MM.1S (cell line): ENCODE data around the gene WNK1.

Source experiments
- DNase-seq: peaks from one replicate; pipeline ENCODE4 v3.0.0-alpha.2; 2015
- H2AFZ ChIP-seq: fragments of 300-600 bp; sonication (generic); 2 replicates; pipeline ENCODE4 v1.6.0; 2016; ENCODE audit warnings: antibody characterized with exemption, low read length
- H3F3A ChIP-seq: fragments of 300-600 bp; sonication (generic); 2 replicates; pipeline ENCODE4 v1.6.1; 2016; ENCODE audit warnings: mild to moderate bottlenecking, antibody characterized with exemption, low read length, moderate library complexity, mixed read lengths; ENCODE audit not compliant: insufficient read depth
- H3K27ac ChIP-seq: fragments of 300-600 bp; sonication (generic); 2 replicates; pipeline ENCODE4 v1.5.1; 2016; ENCODE audit warnings: mild to moderate bottlenecking, low read length
- H3K27me3 ChIP-seq: fragments of 300-600 bp; sonication (generic); replicated peaks from 2 replicates; pipeline ENCODE4 v1.6.0; 2016; ENCODE audit warnings: low read length; ENCODE audit not compliant: insufficient read depth
- H3K36me3 ChIP-seq: fragments of 300-600 bp; sonication (generic); replicated peaks from 2 replicates; pipeline ENCODE4 v1.6.1; 2016; ENCODE audit warnings: mild to moderate bottlenecking, low read length, mixed read lengths; ENCODE audit not compliant: insufficient read depth
- H3K4me1 ChIP-seq: fragments of 300-600 bp; sonication (generic); 2 replicates; pipeline ENCODE4 v1.6.1; 2016; ENCODE audit warnings: low read length, mixed read lengths
- H3K4me2 ChIP-seq: fragments of 300-600 bp; sonication (generic); 2 replicates; pipeline ENCODE4 v1.6.0; 2016; ENCODE audit warnings: low read depth, low read length
- H3K4me3 ChIP-seq: fragments of 300-600 bp; sonication (generic); 2 replicates; pipeline ENCODE4 v1.5.1; 2016; ENCODE audit warnings: low read length, mixed read lengths
- H3K79me2 ChIP-seq: fragments of 300-600 bp; sonication (generic); 2 replicates; pipeline ENCODE4 v1.6.1; 2016; ENCODE audit warnings: mixed run types, low read length, mixed read lengths
- H3K9ac ChIP-seq: fragments of 300-600 bp; sonication (generic); 2 replicates; pipeline ENCODE4 v1.6.1; 2016; ENCODE audit warnings: low read length, mixed read lengths
- H3K9me2 ChIP-seq: fragments of 300-600 bp; sonication (generic); replicated peaks from 2 replicates; pipeline ENCODE4 v1.6.1; 2016; ENCODE audit warnings: mild to moderate bottlenecking, low read length, mixed read lengths; ENCODE audit not compliant: insufficient read depth
- H3K9me3 ChIP-seq: fragments of 300-600 bp; sonication (generic); replicated peaks from 2 replicates; pipeline ENCODE4 v1.6.1; 2016; ENCODE audit warnings: mild to moderate bottlenecking, low read length, mixed read lengths; ENCODE audit not compliant: insufficient read depth
- H4K20me1 ChIP-seq: fragments of 300-600 bp; sonication (generic); 2 replicates; pipeline ENCODE4 v1.6.1; 2016; ENCODE audit warnings: mild to moderate bottlenecking, low read length, moderate library complexity, mixed read lengths; ENCODE audit not compliant: insufficient read depth
- EZH2 ChIP-seq: fragments of 300-600 bp; sonication (generic); optimal IDR thresholded peaks from 2 replicates; pipeline ENCODE3; 2017; ENCODE audit warnings: low read depth, mild to moderate bottlenecking, antibody characterized with exemption, low read length, mixed read lengths
- EZH2phosphoT487 ChIP-seq: fragments of 300-600 bp; sonication (generic); IDR thresholded peaks from 2 replicates; pipeline ENCODE4 v1.6.1; 2018; ENCODE audit warnings: antibody characterized with exemption, low read length
- TF ChIP-seq, protein P1 (sequence below): fragments of 300-600 bp; sonication (generic); IDR thresholded peaks from 2 replicates; pipeline ENCODE4 v1.5.1; 2016; ENCODE audit warnings: antibody characterized with exemption, low read length, mixed read lengths

The WNK1 gene

DNA sequence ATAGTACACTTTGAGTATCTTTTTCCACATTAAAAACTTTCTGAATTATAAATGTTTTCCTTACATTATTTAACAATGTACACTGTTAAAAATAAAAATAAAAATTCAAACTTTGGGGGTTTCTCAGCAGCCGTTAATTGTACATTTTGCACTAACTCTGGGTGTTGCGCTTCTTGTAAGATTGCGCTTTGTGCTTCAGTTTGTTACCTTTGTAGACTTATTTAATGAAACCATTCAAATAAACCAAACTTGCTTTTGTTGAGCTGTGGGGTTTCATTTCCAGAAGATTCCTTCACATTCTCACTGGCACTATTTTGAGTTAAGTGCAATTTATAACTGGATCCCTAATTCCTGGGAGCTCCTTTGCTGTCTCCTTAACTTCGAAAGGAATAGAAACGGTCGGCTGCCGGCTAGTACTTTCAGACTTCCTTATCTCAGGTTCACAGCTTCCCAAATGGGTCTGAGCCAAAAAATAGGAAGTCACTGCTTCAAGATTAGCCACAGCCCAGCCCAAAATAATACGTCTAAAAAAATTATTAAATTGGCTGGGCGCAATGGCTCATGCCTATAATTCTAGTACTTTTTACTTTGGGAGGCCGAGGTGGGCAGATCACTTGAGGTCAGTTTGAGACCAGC is 158.9 kb downstream of the WNK1 start:
- Histone ChIP-seq H3K4me3 (no peak overlapping the region), H3K79me2 (no peaks in the 10 kb centered on the region), H2AFZ (no peak overlapping the region), H3K27ac (no peak overlapping the region), H3K9me3 (no peaks in the 10 kb centered on the region), H4K20me1 (no peaks in the 10 kb centered on the region), H3F3A (no peaks in the 10 kb centered on the region), H3K4me1 (no peaks in the 10 kb centered on the region), H3K4me2 (no peak overlapping the region), H3K36me3 (peaks cover 10% of the 10 kb centered on the region; the same call in 1 of the 2 replicates), H3K27me3 (no peaks in the 10 kb centered on the region), H3K9me2 (no peaks in the 10 kb centered on the region), H3K9ac (no peak overlapping the region)
- no peak for DNase-seq
- TF ChIP-seq, protein P1, sequence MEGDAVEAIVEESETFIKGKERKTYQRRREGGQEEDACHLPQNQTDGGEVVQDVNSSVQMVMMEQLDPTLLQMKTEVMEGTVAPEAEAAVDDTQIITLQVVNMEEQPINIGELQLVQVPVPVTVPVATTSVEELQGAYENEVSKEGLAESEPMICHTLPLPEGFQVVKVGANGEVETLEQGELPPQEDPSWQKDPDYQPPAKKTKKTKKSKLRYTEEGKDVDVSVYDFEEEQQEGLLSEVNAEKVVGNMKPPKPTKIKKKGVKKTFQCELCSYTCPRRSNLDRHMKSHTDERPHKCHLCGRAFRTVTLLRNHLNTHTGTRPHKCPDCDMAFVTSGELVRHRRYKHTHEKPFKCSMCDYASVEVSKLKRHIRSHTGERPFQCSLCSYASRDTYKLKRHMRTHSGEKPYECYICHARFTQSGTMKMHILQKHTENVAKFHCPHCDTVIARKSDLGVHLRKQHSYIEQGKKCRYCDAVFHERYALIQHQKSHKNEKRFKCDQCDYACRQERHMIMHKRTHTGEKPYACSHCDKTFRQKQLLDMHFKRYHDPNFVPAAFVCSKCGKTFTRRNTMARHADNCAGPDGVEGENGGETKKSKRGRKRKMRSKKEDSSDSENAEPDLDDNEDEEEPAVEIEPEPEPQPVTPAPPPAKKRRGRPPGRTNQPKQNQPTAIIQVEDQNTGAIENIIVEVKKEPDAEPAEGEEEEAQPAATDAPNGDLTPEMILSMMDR = no peak
- no peak for TF ChIP-seq EZH2phosphoT487
- no peak for TF ChIP-seq EZH2

DNA sequence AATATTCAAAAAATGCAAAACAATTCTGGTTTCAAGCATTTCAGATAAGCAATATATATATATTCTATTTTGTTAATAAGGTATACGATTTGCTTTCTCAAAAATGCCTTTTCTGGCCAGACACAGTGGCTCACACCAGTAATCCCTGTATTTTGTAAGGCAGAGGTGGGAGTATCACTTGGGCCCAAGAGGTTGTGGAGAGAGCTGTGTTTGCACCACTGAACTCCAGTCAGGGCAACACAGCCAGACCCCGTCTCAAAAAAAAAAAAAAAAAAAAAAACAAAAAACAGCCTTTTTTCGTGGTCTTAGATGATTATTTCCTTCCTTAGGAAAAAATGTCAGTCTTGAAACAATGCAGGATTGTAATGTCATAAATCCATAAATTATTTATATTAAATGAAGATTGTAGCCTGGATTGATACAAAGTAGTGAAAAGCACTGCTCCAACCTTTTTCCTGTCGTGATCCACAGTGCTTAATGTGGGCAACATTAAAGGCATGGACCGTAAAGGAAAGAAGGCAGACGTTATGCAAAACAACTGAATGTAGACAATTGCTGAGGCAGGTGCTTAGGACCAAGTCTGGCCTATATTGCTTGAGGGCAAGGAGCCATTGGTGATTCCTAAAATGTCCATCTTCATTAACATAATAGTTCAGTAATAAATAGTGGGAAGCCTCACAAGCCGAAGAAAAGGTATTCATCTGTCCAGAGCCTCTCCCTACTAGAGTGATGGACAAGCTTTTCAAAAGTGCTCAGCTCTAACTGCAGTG is 160.3 kb downstream of the WNK1 start:
- Histone ChIP-seq H3K9ac (no peak overlapping the region), H3K4me1 (no peaks in the 10 kb centered on the region), H3K27ac (no peak overlapping the region), H3K9me3 (no peaks in the 10 kb centered on the region), H3K36me3 (peaks cover 10% of the 10 kb centered on the region; the same call in 1 of the 2 replicates), H4K20me1 (no peaks in the 10 kb centered on the region), H3K27me3 (no peaks in the 10 kb centered on the region), H3K9me2 (no peaks in the 10 kb centered on the region), H3K4me3 (no peak overlapping the region), H3K4me2 (no peak overlapping the region), H3K79me2 (no peaks in the 10 kb centered on the region), H2AFZ (no peak overlapping the region), H3F3A (no peaks in the 10 kb centered on the region)
- DNase-seq = no peak
- TF ChIP-seq EZH2 = no peak
- no peak for TF ChIP-seq EZH2phosphoT487
- TF ChIP-seq, protein P1 = no peak

DNA sequence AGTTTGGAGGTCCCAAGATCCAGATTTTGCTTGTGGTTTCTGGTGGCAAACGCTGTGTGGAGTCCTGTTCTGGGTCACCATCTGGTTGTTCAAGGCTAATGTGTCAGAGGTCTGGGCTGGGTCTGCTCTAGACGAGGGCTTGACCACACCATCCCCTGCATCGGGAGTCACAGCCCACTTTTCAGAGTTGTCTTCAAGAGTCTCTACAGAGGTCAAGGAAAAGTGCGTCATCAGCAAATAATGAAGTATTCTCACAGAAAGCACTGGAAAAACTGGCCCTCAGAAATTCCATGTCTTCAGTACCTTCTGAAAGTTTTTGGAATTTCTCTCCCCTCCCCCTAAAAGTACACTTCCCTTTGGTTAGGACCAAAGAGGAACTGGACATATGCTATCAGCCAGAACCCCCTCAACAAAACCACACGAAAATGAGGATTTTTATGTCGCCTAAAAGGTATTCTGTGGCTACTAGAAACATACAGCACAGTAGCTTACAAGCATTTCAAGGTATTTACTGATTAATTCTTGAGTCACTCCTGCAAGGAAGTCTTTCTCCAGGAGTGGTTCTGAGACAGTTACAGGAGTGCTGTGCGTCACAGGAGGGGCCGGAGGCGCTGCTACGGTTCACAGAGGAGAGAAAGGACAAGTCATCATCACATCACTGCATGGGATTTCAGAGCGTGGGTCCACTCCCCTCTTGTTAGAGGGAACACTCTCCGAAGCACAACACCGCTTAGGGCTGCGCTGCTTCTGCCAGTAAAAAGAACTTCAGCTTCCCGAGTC is 161.7 kb downstream of the WNK1 start:
- Histone ChIP-seq H4K20me1 (no peaks in the 10 kb centered on the region), H3K9me2 (no peaks in the 10 kb centered on the region), H3K27me3 (no peaks in the 10 kb centered on the region), H3F3A (no peaks in the 10 kb centered on the region), H3K36me3 (peaks cover 10% of the 10 kb centered on the region; the same call in 1 of the 2 replicates), H3K9me3 (no peaks in the 10 kb centered on the region), H3K27ac (no peak overlapping the region), H3K4me3 (no peak overlapping the region), H3K9ac (no peak overlapping the region), H2AFZ (no peak overlapping the region), H3K4me2 (no peak overlapping the region), H3K4me1 (no peaks in the 10 kb centered on the region), H3K79me2 (no peaks in the 10 kb centered on the region)
- DNase-seq = no peak
- TF ChIP-seq EZH2 = no peak
- TF ChIP-seq, protein P1 = no peak
- no peak for TF ChIP-seq EZH2phosphoT487
